ENCODE results near the gene SARDH.
"Not testable (repeated sequence)": the region's sequence is repeated elsewhere in the genome, so short reads cannot be mapped to it uniquely, and the experiment has no call there.

SARDH gene

GRCh38 chr9:133629221-133630110, 108.7 kb downstream of the SARDH start:
- H3K4me3 ChIP-seq (ENCODE audit: low read depth, low read length), result no peak overlapping the region
- no peak for TF ChIP-seq MYC (IDR thresholded peaks at IDR 0.05; ENCODE audit: low read depth, low read length)
- no peak for TF ChIP-seq POLR2A (IDR thresholded peaks at IDR 0.05; ENCODE audit: extremely low read depth, insufficient read length)
- TF ChIP-seq MAX (IDR thresholded peaks at IDR 0.05; ENCODE audit: low read depth, low read length), result no peak
- TF ChIP-seq, protein P1, sequence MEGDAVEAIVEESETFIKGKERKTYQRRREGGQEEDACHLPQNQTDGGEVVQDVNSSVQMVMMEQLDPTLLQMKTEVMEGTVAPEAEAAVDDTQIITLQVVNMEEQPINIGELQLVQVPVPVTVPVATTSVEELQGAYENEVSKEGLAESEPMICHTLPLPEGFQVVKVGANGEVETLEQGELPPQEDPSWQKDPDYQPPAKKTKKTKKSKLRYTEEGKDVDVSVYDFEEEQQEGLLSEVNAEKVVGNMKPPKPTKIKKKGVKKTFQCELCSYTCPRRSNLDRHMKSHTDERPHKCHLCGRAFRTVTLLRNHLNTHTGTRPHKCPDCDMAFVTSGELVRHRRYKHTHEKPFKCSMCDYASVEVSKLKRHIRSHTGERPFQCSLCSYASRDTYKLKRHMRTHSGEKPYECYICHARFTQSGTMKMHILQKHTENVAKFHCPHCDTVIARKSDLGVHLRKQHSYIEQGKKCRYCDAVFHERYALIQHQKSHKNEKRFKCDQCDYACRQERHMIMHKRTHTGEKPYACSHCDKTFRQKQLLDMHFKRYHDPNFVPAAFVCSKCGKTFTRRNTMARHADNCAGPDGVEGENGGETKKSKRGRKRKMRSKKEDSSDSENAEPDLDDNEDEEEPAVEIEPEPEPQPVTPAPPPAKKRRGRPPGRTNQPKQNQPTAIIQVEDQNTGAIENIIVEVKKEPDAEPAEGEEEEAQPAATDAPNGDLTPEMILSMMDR (IDR thresholded peaks at IDR 0.05; ENCODE audit: low read depth, low read length), result no peak
- no peak for DNase-seq (ENCODE audit: low read depth)

DNA sequence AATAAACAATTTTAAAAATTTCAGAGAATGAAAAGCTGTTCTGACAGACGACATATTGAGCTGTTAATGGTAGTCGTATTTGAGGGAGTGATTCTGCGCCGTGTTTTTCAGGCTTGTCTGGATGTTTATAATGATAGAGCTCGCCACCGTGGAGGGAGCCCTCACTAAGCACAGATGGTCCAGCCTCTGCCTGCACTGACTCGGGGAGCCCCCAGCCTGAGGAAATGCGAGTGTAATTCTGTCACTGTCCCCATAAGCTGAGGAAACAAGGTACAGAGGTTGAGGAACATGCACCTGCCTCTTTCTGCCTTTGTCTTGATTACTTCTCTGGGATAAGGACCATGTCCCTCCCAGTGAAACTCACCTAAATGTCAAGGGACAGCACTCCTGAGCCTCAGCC, 109.4 kb downstream of the SARDH start:
- TF ChIP-seq MAX (IDR thresholded peaks at IDR 0.05; ENCODE audit: low read depth, low read length) (no peak), POLR2A (IDR thresholded peaks at IDR 0.05; ENCODE audit: extremely low read depth, insufficient read length) (no peak), MYC (IDR thresholded peaks at IDR 0.05; ENCODE audit: low read depth, low read length) (no peak)
- TF ChIP-seq, protein P1 (IDR thresholded peaks at IDR 0.05; ENCODE audit: low read depth, low read length), result no peak
- no peak overlapping the region for H3K4me3 ChIP-seq (ENCODE audit: low read depth, low read length)
- no peak for DNase-seq (ENCODE audit: low read depth)

- DNase-seq (ENCODE audit: low read depth), result no peak
- TF ChIP-seq, protein P1 (IDR thresholded peaks at IDR 0.05; ENCODE audit: low read depth, low read length), result no peak
- TF ChIP-seq POLR2A (IDR thresholded peaks at IDR 0.05; ENCODE audit: extremely low read depth, insufficient read length), result no peak
- TF ChIP-seq MYC (IDR thresholded peaks at IDR 0.05; ENCODE audit: low read depth, low read length), result no peak
- no peak for TF ChIP-seq MAX (IDR thresholded peaks at IDR 0.05; ENCODE audit: low read depth, low read length)
- no peak overlapping the region for H3K4me3 ChIP-seq (ENCODE audit: low read depth, low read length)
Measured at GRCh38 chr9:133627341-133627740, 110.8 kb downstream of the SARDH start.

- not testable (repeated sequence) for DNase-seq (ENCODE audit: low read depth); H3K4me3 ChIP-seq (ENCODE audit: low read depth, low read length)
Measured at GRCh38 chr9:133626008-133626407, 112.1 kb downstream of the SARDH start.

DNA sequence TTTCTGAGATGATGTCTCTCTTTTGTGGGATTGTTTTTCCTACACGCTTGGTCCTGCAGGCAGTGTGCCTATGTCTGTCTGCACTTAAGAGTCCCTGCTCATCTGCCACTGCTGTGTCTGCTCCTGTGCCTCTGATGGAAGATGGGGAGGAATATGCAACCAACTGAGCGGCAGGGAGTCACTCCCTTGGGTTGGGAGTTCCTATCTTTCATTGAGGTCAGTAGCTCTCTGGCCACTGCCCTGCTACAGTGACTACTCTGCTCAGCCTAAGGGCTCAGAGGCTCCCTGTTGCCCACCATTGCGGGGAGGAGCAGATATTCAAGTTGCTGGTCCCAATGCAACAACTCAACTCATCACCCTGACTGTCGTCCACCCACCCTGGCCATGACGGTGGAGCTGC, 115.6 kb downstream of the SARDH start:
- H3K4me3 ChIP-seq (ENCODE audit: low read depth, low read length), result no peak overlapping the region
- no peak for TF ChIP-seq POLR2A (IDR thresholded peaks at IDR 0.05; ENCODE audit: extremely low read depth, insufficient read length)
- TF ChIP-seq MYC (IDR thresholded peaks at IDR 0.05; ENCODE audit: low read depth, low read length), result no peak
- TF ChIP-seq, protein P1 (IDR thresholded peaks at IDR 0.05; ENCODE audit: low read depth, low read length), result no peak
- TF ChIP-seq MAX (IDR thresholded peaks at IDR 0.05; ENCODE audit: low read depth, low read length), result no peak
- no peak for DNase-seq (ENCODE audit: low read depth)

DNA sequence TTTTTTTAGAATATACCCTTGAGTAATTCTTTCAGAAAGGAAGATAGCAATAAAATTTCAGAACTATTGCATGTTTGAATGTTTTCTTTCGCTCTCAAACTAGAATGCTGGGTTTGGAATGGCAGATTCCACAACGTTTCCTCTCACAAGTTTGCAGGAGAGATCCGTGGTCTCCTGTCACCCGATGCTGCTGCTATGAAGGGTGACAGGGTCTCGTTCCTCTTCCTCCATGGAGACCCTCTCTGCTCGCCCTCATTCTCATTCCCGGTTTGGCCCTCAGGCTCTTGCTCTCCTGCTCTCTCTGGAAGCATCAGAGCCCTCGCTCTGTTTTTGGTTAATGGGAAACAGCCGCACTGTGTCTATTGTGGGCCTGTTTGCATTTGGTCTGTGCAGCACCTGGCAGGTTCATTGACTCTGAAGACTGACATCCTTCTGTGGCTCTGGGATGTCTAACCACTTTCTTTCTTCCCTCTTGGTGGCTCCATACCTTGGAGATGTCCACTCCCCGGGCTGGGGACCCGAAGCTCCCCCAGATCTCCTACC, 116.4 kb downstream of the SARDH start:
- TF ChIP-seq MAX (IDR thresholded peaks at IDR 0.05; ENCODE audit: low read depth, low read length) (no peak), POLR2A (IDR thresholded peaks at IDR 0.05; ENCODE audit: extremely low read depth, insufficient read length) (no peak), MYC (IDR thresholded peaks at IDR 0.05; ENCODE audit: low read depth, low read length) (no peak)
- TF ChIP-seq, protein P1 (IDR thresholded peaks at IDR 0.05; ENCODE audit: low read depth, low read length), result no peak
- no peak overlapping the region for H3K4me3 ChIP-seq (ENCODE audit: low read depth, low read length)
- no peak for DNase-seq (ENCODE audit: low read depth)

All from NB4 (cell line).